SIG-M5 treated with dmso at 0.1 percent for 504 hours (cell line): ENCODE measurements around the gene OR8H1.

Experiments
- DNase-seq: peaks from one replicate; lab custom pipeline; 2025; ENCODE audit not compliant: unreplicated experiment; lab: John Stamatoyannopoulos, UW

The OR8H1 gene

GRCh38 chr11:56292154-56292553 is at the start of gene OR8H1:
TSS of gene OR8H1 (minus strand) at chr11:56292254. CDS start at chr11:56291062, 1,192 bp downstream.
- DNase-seq = no peak

- DNase-seq = no peak
Observed at GRCh38 chr11:56340289-56340688, 48.2 kb upstream of the OR8H1 start.

GRCh38 chr11:56333156-56333555 is 41.1 kb upstream of the OR8H1 start:
- DNase-seq = no peak

- no peak for DNase-seq
Observed at GRCh38 chr11:56331861-56332491, 39.9 kb upstream of the OR8H1 start.

GRCh38 chr11:56314844-56315243 is 22.8 kb upstream of the OR8H1 start, which contains the start of gene OR8K3:
TSS of gene OR8K3 (plus strand) at chr11:56315144. CDS start at chr11:56318307, 3,163 bp downstream.
- DNase-seq = no peak

- no peak for DNase-seq
Observed at GRCh38 chr11:56307836-56308235, 15.8 kb upstream of the OR8H1 start.

- DNase-seq = no peak
Observed at GRCh38 chr11:56296898-56297297, 4.8 kb upstream of the OR8H1 start.

GRCh38 chr11:56273854-56274253 is 18.2 kb downstream of the OR8H1 start, which contains the start of gene OR5T1:
TSS of gene OR5T1 (plus strand) at chr11:56274154. CDS start at chr11:56275639, 1,485 bp downstream.
- no peak for DNase-seq

- no peak for DNase-seq
Observed at GRCh38 chr11:56271092-56271491, 21.0 kb downstream of the OR8H1 start.

GRCh38 chr11:56251954-56252353 is 40.1 kb downstream of the OR8H1 start, which contains the start of gene OR5T3:
TSS of gene OR5T3 (plus strand) at chr11:56252254. CDS start at chr11:56252254, 0 bp downstream.
- no peak for DNase-seq
